GM19455 (cell line): ENCODE results near the gene AMER3.

Experiments
- ATAC-seq: cut with Tn5 transposase; IDR thresholded peaks from one replicate; pipeline ENCODE4 v1.9.1; 2021; ENCODE audit not compliant: unreplicated experiment

Gene AMER3

GRCh38 chr2:130813722-130814121 lies 58.4 kb downstream of the AMER3 start:
- ATAC-seq, result no peak

GRCh38 chr2:130814931-130815680 lies 59.8 kb downstream of the AMER3 start:
- no peak for ATAC-seq
